ENCODE results near the gene CTRB2. TPM values are rescaled to one million over a fixed set of nuclear protein-coding genes. Genes with fewer than 3 reads are reported as not detected.
A peak's percentile ranks its signal among the peaks of the same experiment; 100 is the strongest.

CTRB2 gene
- polyA plus RNA-seq, 1 of the 3 experiments (the other 2 are of a cell fraction), result not detected

DNA sequence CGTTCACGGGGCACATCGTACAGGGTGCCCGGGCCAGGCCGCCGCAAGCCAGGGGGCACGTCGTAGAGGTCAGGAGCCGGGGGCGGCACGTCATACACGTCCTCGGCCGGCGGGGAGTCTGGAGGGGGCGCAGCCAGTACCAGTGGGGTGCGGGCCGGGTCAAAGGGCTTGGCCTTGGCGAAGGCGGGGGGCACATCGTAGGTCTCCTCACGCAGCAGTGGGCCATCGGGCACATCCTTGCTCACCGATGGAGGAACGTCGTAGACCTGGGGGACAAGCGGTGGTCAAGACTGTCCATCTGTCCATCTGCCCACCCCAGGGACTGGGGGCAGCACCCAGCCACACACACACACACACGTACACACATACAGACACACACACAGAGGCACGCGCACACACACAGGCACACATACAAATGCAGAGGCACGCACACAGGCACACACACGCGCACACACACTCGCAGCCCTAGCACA, 28.8 kb upstream of the CTRB2 start:
- peaks cover 40% of the 10 kb centered on the region in 2 experiments for H3K4me1 ChIP-seq (ENCODE audit: control insufficient read depth in 1 of 2, insufficient read depth in 2 of 2, low read depth in 1 of 2, low read length in 1 of 2)
- 86% methylated on average over 9 of the region's 34 CpGs for WGBS (ENCODE audit: low lambda C conversion rate)
- peaks cover 99% of the 10 kb centered on the region for H3K79me2 ChIP-seq (ENCODE audit: insufficient read depth)
- H3K9me3 ChIP-seq, result no peaks in the 10 kb centered on the region
- H3F3A ChIP-seq (replicated peaks; ENCODE audit: insufficient read depth), result peaks cover 42% of the 10 kb centered on the region
- no peak overlapping the region for H2AFZ ChIP-seq (ENCODE audit: low read depth)
- ChIA-PET POLR2A (no interaction called here), CTCF (interaction anchor here (0.6 to 5.4 kb wide), 9 partner anchors 10 to 360 kb away, joined by 3 to 72 read pairs (median 25); no protein-coding TSS in a partner anchor)
- no peak overlapping the region for H3K4me2 ChIP-seq
- H3K36me3 ChIP-seq (replicated peaks in 1 of 2; ENCODE audit: control insufficient read depth in 1 of 2, insufficient read depth in 2 of 2, low read length in 1 of 2), result peaks cover 35 to 47% of the 10 kb centered on the region in 2 experiments
- H3K27ac ChIP-seq (ENCODE audit: low read depth in 2 of 2, low read length in 1 of 2), result 0 out of 4 replicates have a peak overlapping the region, but pooled peaks of 1 of the 2 experiments have one; percentile 22
- DNase-seq, result no peak
- H3K27me3 ChIP-seq (ENCODE audit: insufficient read depth), result no peaks in the 10 kb centered on the region
- H3K9ac ChIP-seq, result no peak overlapping the region
- no peak for TF ChIP-seq RFX5 (IDR thresholded peaks at IDR 0.05; ENCODE audit: low read length)
- TF ChIP-seq JUND (IDR thresholded peaks at IDR 0.05), result no peak
- TF ChIP-seq, protein P1, sequence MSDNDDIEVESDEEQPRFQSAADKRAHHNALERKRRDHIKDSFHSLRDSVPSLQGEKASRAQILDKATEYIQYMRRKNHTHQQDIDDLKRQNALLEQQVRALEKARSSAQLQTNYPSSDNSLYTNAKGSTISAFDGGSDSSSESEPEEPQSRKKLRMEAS (IDR thresholded peaks at IDR 0.05; ENCODE audit: low read depth), result no peak
- TF ChIP-seq, protein P2, sequence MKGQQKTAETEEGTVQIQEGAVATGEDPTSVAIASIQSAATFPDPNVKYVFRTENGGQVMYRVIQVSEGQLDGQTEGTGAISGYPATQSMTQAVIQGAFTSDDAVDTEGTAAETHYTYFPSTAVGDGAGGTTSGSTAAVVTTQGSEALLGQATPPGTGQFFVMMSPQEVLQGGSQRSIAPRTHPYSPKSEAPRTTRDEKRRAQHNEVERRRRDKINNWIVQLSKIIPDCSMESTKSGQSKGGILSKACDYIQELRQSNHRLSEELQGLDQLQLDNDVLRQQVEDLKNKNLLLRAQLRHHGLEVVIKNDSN (IDR thresholded peaks at IDR 0.05; ENCODE audit: borderline replicate concordance, low read depth), result no peak
- no peak for TF ChIP-seq TAF1 (IDR thresholded peaks at IDR 0.05; ENCODE audit: borderline replicate concordance, low read depth, low read length)
- TF ChIP-seq CTCF (IDR thresholded peaks at IDR 0.05), result no peak
- no peak for TF ChIP-seq ELF1 (IDR thresholded peaks at IDR 0.05)
- no peak for TF ChIP-seq SMC3 (IDR thresholded peaks at IDR 0.05; ENCODE audit: low read depth, low read length)
- TF ChIP-seq FOSL2 (IDR thresholded peaks at IDR 0.05; ENCODE audit: borderline replicate concordance, low read depth), result no peak
- TF ChIP-seq RAD21 (IDR thresholded peaks at IDR 0.05; ENCODE audit: low read length), result no peak
- TF ChIP-seq RXRA (IDR thresholded peaks at IDR 0.05; ENCODE audit: borderline replicate concordance, low read depth), result no peak
- peaks cover 78% of the 10 kb centered on the region for H4K20me1 ChIP-seq (ENCODE audit: insufficient read depth)
- H3K9me2 ChIP-seq, result no peaks in the 10 kb centered on the region
- H3K4me3 ChIP-seq (ENCODE audit: low read depth in 2 of 2, low read length in 1 of 2), result no peak overlapping the region

- Histone ChIP-seq H3K79me2 (ENCODE audit: insufficient read depth) (peaks cover 99% of the 10 kb centered on the region), H2AFZ (ENCODE audit: low read depth) (no peak overlapping the region), H3K27me3 (ENCODE audit: insufficient read depth) (no peaks in the 10 kb centered on the region), H3K9me3 (no peaks in the 10 kb centered on the region), H3K4me3 (ENCODE audit: low read depth in 2 of 2, low read length in 1 of 2) (no peak overlapping the region), H3K4me2 (0 out of 2 replicates have a peak overlapping the region, but pooled peaks have one; percentile 44), H3F3A (replicated peaks; ENCODE audit: insufficient read depth) (peaks cover 47% of the 10 kb centered on the region), H4K20me1 (ENCODE audit: insufficient read depth) (peaks cover 83% of the 10 kb centered on the region), H3K36me3 (replicated peaks in 1 of 2; ENCODE audit: control insufficient read depth in 1 of 2, insufficient read depth in 2 of 2, low read length in 1 of 2) (peaks cover 41 to 45% of the 10 kb centered on the region in 2 experiments), H3K9ac (no peak overlapping the region), H3K4me1 (ENCODE audit: control insufficient read depth in 1 of 2, insufficient read depth in 2 of 2, low read depth in 1 of 2, low read length in 1 of 2) (peaks cover 33% of the 10 kb centered on the region in 2 experiments), H3K9me2 (no peaks in the 10 kb centered on the region), H3K27ac (ENCODE audit: low read depth in 2 of 2, low read length in 1 of 2) (peak overlapping the region in 1 of 2 experiments; percentile 57; a peak in 3 of 4 replicates)
- 91% methylated on average over 8 of the region's 48 CpGs for WGBS (ENCODE audit: low lambda C conversion rate)
- DNase-seq, result no peak
- CTCF ChIA-PET, result interaction anchor here (0.6 to 5.4 kb wide), 36 partner anchors 10 to 360 kb away, joined by 3 to 72 read pairs (median 8); no protein-coding TSS in a partner anchor
- POLR2A ChIA-PET, result no interaction called here
- TF ChIP-seq TAF1 (IDR thresholded peaks at IDR 0.05; ENCODE audit: borderline replicate concordance, low read depth, low read length) (no peak), NRF1 (IDR thresholded peaks at IDR 0.05; ENCODE audit: low read depth, low read length) (no peak), FOSL2 (IDR thresholded peaks at IDR 0.05; ENCODE audit: borderline replicate concordance, low read depth) (no peak), POLR2AphosphoS5 (IDR thresholded peaks at IDR 0.05; ENCODE audit: low read depth, low read length) (no peak), YY1 (IDR thresholded peaks at IDR 0.05; ENCODE audit: low read depth) (no peak), REST (IDR thresholded peaks at IDR 0.05; ENCODE audit: low read depth, low read length) (no peak), IRF3 (IDR thresholded peaks at IDR 0.05; ENCODE audit: low read depth, low read length) (no peak), GABPA (IDR thresholded peaks at IDR 0.05; ENCODE audit: low read depth) (no peak), RXRA (IDR thresholded peaks at IDR 0.05; ENCODE audit: borderline replicate concordance, low read depth) (no peak), FOXJ3 (CRISPR knock-in tag; IDR thresholded peaks at IDR 0.05) (no peak)
Observed at GRCh38 chr16:75234856-75235696, 28.1 kb upstream of the CTRB2 start.

Measured in SK-N-SH (cell line).